ENCODE data around the gene UBR4.
"Not testable (repeated sequence)": the region's sequence is repeated elsewhere in the genome, so short reads cannot be mapped to it uniquely, and the experiment has no call there.

The UBR4 gene

GRCh38 chr1:19220080-19220846 is 10.2 kb upstream of the UBR4 start:
- in situ Hi-C loops (cut with MboI; ENCODE audit: low sequenced_read_pairs): no loop called here

GRCh38 chr1:19219451-19219850 is 9.4 kb upstream of the UBR4 start:
- in situ Hi-C loops (cut with MboI; ENCODE audit: low sequenced_read_pairs): no loop called here

- in situ Hi-C loops (cut with MboI; ENCODE audit: low sequenced_read_pairs): not testable (repeated sequence)
These were observed 6.5 kb upstream of the UBR4 start for GRCh38 chr1:19216585-19216984.

- in situ Hi-C loops (cut with MboI; ENCODE audit: low sequenced_read_pairs): no loop called here
These were observed 3.5 kb upstream of the UBR4 start for GRCh38 chr1:19213580-19213979.

GRCh38 chr1:19212167-19212566 is 2.1 kb upstream of the UBR4 start:
- in situ Hi-C loops (cut with MboI; ENCODE audit: low sequenced_read_pairs): no loop called here

GRCh38 chr1:19210772-19211549 is 895 bp upstream of the UBR4 start:
- in situ Hi-C loops (cut with MboI; ENCODE audit: low sequenced_read_pairs): no loop called here

- in situ Hi-C loops (cut with MboI; ENCODE audit: low sequenced_read_pairs): no loop called here
These were observed 552 bp downstream of the UBR4 start for GRCh38 chr1:19209439-19209989.

GRCh38 chr1:19208710-19209438 is 1.2 kb downstream of the UBR4 start:
- in situ Hi-C loops (cut with MboI; ENCODE audit: low sequenced_read_pairs): no loop called here

- in situ Hi-C loops (cut with MboI; ENCODE audit: low sequenced_read_pairs): no loop called here
These were observed 3.1 kb downstream of the UBR4 start for GRCh38 chr1:19206947-19207346.

- in situ Hi-C loops (cut with MboI; ENCODE audit: low sequenced_read_pairs): no loop called here
These were observed 4.2 kb downstream of the UBR4 start for GRCh38 chr1:19205845-19206244.

- in situ Hi-C loops (cut with MboI; ENCODE audit: low sequenced_read_pairs): no loop called here
These were observed 4.7 kb downstream of the UBR4 start for GRCh38 chr1:19205403-19205802.

GRCh38 chr1:19204446-19205266 is 5.4 kb downstream of the UBR4 start:
- in situ Hi-C loops (cut with MboI; ENCODE audit: low sequenced_read_pairs): no loop called here

- in situ Hi-C loops (cut with MboI; ENCODE audit: low sequenced_read_pairs): no loop called here
These were observed 6.6 kb downstream of the UBR4 start for GRCh38 chr1:19203440-19203839.

- in situ Hi-C loops (cut with MboI; ENCODE audit: low sequenced_read_pairs): no loop called here
These were observed 7.7 kb downstream of the UBR4 start for GRCh38 chr1:19202396-19202795.

- in situ Hi-C loops (cut with MboI; ENCODE audit: low sequenced_read_pairs): no loop called here
These were observed 10.0 kb downstream of the UBR4 start for GRCh38 chr1:19199969-19200604.

GRCh38 chr1:19199329-19199968 is 10.6 kb downstream of the UBR4 start:
- in situ Hi-C loops (cut with MboI; ENCODE audit: low sequenced_read_pairs): no loop called here

GRCh38 chr1:19198820-19199219 is 11.2 kb downstream of the UBR4 start:
- in situ Hi-C loops (cut with MboI; ENCODE audit: low sequenced_read_pairs): no loop called here

GRCh38 chr1:19197845-19198244 is 12.2 kb downstream of the UBR4 start:
- in situ Hi-C loops (cut with MboI; ENCODE audit: low sequenced_read_pairs): no loop called here

- in situ Hi-C loops (cut with MboI; ENCODE audit: low sequenced_read_pairs): no loop called here
These were observed 13.7 kb downstream of the UBR4 start for GRCh38 chr1:19196331-19196730.

GRCh38 chr1:19193004-19193403 is 17.1 kb downstream of the UBR4 start:
- in situ Hi-C loops (cut with MboI; ENCODE audit: low sequenced_read_pairs): no loop called here

All from HL-60/S4 (cell line).